IPS DF 6.9 (cell line): ENCODE measurements around the gene FAM81A.

Source experiments
- DNase-seq: peaks from one replicate; pipeline ENCODE4 v3.0.0-alpha.2; 2013; ENCODE audit warnings: low read depth, low spot score
- H3K27ac ChIP-seq: one replicate; pipeline ENCODE4 v1.5.1; 2013; ENCODE audit warnings: low read length, control low read depth
- H3K27me3 ChIP-seq: 2 replicates; pipeline ENCODE4 v1.6.1; 2013; ENCODE audit warnings: mild to moderate bottlenecking, low read length; ENCODE audit not compliant: control insufficient read depth, insufficient read depth
- H3K36me3 ChIP-seq: 2 replicates; pipeline ENCODE4 v1.6.1; 2013; ENCODE audit warnings: low read length; ENCODE audit not compliant: control insufficient read depth, insufficient read depth
- H3K4me1 ChIP-seq: 2 replicates; pipeline ENCODE4 v1.6.1; 2013; ENCODE audit warnings: low read length; ENCODE audit not compliant: control insufficient read depth, insufficient read depth
- H3K4me3 ChIP-seq: 2 replicates; pipeline ENCODE4 v1.5.1; 2013; ENCODE audit warnings: mild to moderate bottlenecking, low read length
- H3K9me3 ChIP-seq: 2 replicates; pipeline ENCODE4 v1.6.1; 2013; ENCODE audit warnings: low read length, inconsistent platforms; ENCODE audit not compliant: control insufficient read depth, insufficient read depth
- WGBS: extraction: QIAGEN DNeasy Blood & Tissue Kit; methylation state at CpG from one replicate; pipeline ENCODE4 v1.1.7; 2013; ENCODE audit warnings: mixed read lengths, missing lambda C conversion rate; ENCODE audit not compliant: insufficient read length, insufficient coverage; 5-methylcytosine and 5-hydroxymethylcytosine counted together

FAM81A gene

DNA sequence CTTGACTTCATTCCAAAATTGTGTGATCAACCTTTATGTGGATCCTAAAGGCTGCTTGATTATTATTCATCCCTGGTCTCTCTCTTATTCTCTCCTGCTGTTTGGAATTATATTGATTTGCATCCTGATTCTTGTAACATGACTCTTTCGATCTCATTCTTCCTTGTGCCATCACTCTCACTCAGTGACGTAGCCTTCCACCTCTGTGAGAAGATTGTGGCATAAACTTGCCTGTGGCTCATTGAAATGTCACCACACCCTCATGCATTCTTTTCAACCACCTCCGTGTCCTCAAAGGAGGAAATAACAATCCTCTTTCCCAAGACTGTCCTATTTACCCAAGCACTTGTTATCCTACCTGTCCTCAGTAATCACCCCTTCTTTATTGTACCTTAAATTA, 132.3 kb downstream of the FAM81A start:
- Histone ChIP-seq H3K9me3 (no peaks in the 10 kb centered on the region), H3K27me3 (no peaks in the 10 kb centered on the region), H3K4me1 (no peaks in the 10 kb centered on the region), H3K36me3 (no peaks in the 10 kb centered on the region), H3K4me3 (no peak overlapping the region), H3K27ac (no peak overlapping the region)
- no CpG with 5 or more reads among the region's 3 CpGs for WGBS
- no peak for DNase-seq

- Histone ChIP-seq H3K36me3 (no peaks in the 10 kb centered on the region), H3K4me1 (no peaks in the 10 kb centered on the region), H3K27me3 (no peaks in the 10 kb centered on the region), H3K9me3 (no peaks in the 10 kb centered on the region), H3K27ac (no peak overlapping the region), H3K4me3 (no peak overlapping the region)
- no peak for DNase-seq
- WGBS, result no CpG with 5 or more reads among the region's 6 CpGs
Measured at GRCh38 chr15:59571606-59572005, 133.6 kb downstream of the FAM81A start.
